ENCODE results near the gene SLC26A6.

The SLC26A6 gene

GRCh38 chr3:48600711-48601621, 34.3 kb downstream of the SLC26A6 start:
- TF ChIP-seq Cebpa-rat (IDR thresholded peaks at IDR 0.05) = no peak

DNA sequence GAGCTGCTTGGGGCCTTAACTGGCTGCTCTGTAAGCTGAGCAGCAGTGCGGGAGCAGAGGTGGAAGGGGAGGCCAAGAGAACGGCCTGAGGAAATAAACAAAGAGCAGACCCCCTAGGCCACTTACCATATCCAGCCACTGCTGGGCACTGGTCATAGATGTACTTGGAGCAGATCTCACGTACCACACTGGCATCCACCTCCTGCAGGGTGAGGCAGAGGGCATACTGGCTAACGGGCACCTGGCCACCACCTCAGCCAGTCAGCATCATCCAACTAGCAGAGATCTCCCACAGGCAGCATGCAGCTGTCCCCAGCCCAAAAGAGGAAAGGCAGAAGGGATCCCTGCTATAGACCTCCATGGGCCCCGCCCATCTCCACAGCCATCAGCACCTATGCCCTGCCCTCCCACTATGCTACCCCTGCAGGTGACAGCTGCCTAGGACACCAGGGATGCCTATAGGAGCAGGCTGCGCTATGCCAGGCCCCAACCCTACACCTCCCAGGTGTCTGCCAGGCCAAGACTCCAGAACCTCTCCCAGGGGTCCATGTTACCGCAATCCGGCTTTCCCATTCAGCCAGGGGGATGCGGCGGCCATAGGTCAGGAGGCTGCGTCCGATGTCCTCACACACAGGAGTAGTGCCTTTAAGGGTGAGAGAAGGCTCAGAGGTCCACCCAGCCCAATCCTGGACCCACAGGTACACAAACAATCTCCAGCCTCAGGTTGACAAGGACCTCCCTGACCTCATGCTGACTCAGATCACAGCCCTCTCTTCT, 35.6 kb downstream of the SLC26A6 start:
- Histone ChIP-seq H3K36me3 (peaks cover 82% of the 10 kb centered on the region), H3K4me2 (peak overlapping the region; percentile 75), H3K9ac (no peak overlapping the region), H3K27ac (peak overlapping the region; percentile 46; the same call in 1 of the 2 replicates), H4K20me1 (peaks cover 80% of the 10 kb centered on the region), H3K4me1 (peaks cover 31% of the 10 kb centered on the region), H3K27me3 (peaks cover 24% of the 10 kb centered on the region), H3K4me3 (no peak overlapping the region), H3K9me3 (no peaks in the 10 kb centered on the region)
- TF ChIP-seq Cebpa-rat (IDR thresholded peaks at IDR 0.05) = no peak

More at GRCh38 chr3:48600711-48601621, 34.3 kb downstream of the SLC26A6 start:
- Histone ChIP-seq H3K4me3 (no peak overlapping the region), H3K27me3 (peaks cover 11% of the 10 kb centered on the region), H3K9me3 (no peaks in the 10 kb centered on the region), H4K20me1 (peaks cover 83% of the 10 kb centered on the region), H3K4me1 (peaks cover 28% of the 10 kb centered on the region), H3K4me2 (no peak overlapping the region), H3K27ac (no peak overlapping the region), H3K36me3 (peaks cover 95% of the 10 kb centered on the region), H3K9ac (no peak overlapping the region)

DNA sequence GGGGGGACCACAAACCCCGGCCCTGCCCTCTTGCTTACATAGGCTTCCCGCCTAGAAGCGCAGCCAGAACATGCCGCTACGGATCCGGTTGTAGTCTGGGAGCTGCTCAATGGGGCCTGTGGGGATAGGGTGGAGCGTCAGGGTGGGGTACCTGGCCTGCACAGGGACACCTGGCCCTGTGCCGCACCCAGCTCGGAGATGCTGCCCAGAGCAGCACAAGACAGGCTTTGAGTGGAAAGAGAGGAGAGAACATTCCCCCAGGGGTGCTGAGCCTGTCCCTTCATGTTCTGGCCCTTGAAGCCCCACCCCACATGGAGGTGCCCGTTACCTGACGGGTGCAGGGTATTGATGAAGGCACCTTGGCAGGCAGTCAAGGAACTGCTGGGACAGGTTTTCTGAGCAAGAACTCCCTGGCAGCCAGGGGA, 36.2 kb downstream of the SLC26A6 start:
- Histone ChIP-seq H3K36me3 (peaks cover 76% of the 10 kb centered on the region), H3K4me1 (peaks cover 31% of the 10 kb centered on the region), H3K9me3 (no peaks in the 10 kb centered on the region), H3K27ac (peak overlapping the region; percentile 46), H4K20me1 (peaks cover 86% of the 10 kb centered on the region), H3K9ac (peak overlapping the region; percentile 58; the same call in 1 of the 2 replicates), H3K4me3 (no peak overlapping the region), H3K4me2 (peak overlapping the region; percentile 75), H3K27me3 (peaks cover 30% of the 10 kb centered on the region)
- no peak for TF ChIP-seq Cebpa-rat (IDR thresholded peaks at IDR 0.05)

DNA sequence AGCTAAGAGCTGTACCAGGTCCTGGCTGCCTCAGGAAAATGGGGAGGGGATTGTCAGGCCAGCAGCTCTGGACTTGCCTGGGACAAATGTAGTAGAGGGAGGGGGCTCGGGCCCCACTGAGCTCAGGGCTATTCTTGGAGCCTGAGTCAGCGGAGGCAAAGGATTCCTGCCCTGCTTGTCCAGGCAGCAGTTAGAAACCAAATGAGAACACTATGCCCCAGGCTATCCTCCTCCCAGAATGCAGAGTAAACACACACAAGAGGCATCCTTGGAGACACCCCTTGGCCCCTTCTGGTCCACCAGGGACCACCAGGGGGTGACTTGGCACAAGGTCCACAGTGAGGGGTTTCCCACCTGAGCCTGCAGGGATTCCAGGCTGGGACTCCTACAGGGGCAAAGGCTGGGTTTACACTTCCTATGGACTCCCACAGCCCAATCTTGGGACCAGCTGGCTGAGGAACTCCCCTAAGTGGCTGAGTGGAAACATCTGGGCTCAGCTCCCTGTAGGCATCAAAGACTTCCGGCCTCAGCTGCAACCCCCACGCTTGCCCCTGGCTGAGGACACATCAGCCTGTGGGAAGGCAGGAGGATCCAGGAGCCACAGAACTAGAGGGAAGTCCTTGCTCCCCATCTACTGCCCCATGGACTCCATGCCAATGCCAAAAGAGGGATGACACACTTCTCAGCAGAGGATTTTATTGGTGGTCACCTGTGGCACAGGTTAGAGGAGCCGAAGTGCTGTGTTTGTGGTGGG, 36.8 kb downstream of the SLC26A6 start:
- Histone ChIP-seq H3K4me3 (no peak overlapping the region), H3K9ac (peak overlapping the region; percentile 58; the same call in 1 of the 2 replicates), H3K4me2 (peak overlapping the region; percentile 75), H4K20me1 (peaks cover 92% of the 10 kb centered on the region), H3K4me1 (peaks cover 31% of the 10 kb centered on the region), H3K27ac (peak overlapping the region; percentile 46), H3K36me3 (peaks cover 70% of the 10 kb centered on the region), H3K27me3 (peaks cover 36% of the 10 kb centered on the region), H3K9me3 (no peaks in the 10 kb centered on the region)
- no peak for TF ChIP-seq Cebpa-rat (IDR thresholded peaks at IDR 0.05)

DNA sequence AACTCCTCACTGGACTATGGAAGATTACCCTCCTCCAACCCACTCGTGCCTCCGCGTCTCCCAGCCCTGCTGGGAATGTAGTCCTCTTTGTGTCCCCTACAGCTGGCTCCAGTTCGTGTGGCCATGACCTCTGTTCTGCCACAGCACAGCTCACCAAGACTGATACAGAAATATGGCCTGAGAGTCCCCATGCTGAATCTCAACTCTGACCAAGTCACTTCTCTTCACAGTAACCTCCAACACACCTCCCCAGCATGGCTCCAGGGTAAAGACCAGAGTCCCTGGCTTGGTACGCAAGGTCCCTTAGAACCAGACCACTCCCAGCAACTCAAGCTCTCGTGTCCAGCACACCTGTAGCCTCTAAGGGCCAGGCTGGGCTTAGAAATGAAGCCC, 37.9 kb downstream of the SLC26A6 start:
- Histone ChIP-seq H3K9ac (no peak overlapping the region), H3K4me2 (no peak overlapping the region), H3K9me3 (no peaks in the 10 kb centered on the region), H3K27me3 (peaks cover 46% of the 10 kb centered on the region), H3K4me1 (peaks cover 31% of the 10 kb centered on the region), H4K20me1 (peaks cover 88% of the 10 kb centered on the region), H3K36me3 (peaks cover 59% of the 10 kb centered on the region), H3K27ac (0 out of 2 replicates have a peak overlapping the region, but pooled peaks have one; percentile 46), H3K4me3 (no peak overlapping the region)
- no peak for TF ChIP-seq Cebpa-rat (IDR thresholded peaks at IDR 0.05)

GRCh38 chr3:48596676-48597407, 38.4 kb downstream of the SLC26A6 start:
- Histone ChIP-seq H3K4me2 (no peak overlapping the region), H3K27ac (no peak overlapping the region), H3K4me3 (no peak overlapping the region), H3K4me1 (peaks cover 31% of the 10 kb centered on the region), H3K27me3 (peaks cover 52% of the 10 kb centered on the region), H3K9me3 (no peaks in the 10 kb centered on the region), H3K9ac (no peak overlapping the region), H3K36me3 (peaks cover 53% of the 10 kb centered on the region), H4K20me1 (peaks cover 84% of the 10 kb centered on the region)
- no peak for TF ChIP-seq Cebpa-rat (IDR thresholded peaks at IDR 0.05)

DNA sequence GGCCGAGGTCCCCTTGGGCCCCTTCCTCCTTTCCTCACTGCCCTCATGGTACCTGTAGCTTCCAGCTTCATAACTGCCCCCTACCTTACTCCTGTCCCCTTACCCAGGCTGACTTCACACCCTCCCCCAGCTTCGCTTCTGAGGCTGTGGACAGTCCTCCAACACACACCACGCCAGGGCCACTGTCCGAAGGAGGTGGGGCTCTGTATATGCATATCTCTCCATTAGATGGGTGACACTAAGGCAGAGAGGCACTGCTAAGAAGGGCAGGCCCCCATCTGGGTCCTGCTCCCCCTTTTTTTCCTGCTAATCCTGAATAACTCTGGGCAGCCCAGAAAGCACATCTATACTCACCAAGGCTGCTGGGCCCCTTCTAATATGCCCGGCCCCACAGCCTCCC, 39.1 kb downstream of the SLC26A6 start:
- no peak overlapping the region for H3K4me2 ChIP-seq
- peaks cover 58% of the 10 kb centered on the region for H3K27me3 ChIP-seq
- peaks cover 46% of the 10 kb centered on the region for H3K36me3 ChIP-seq
- H3K27ac ChIP-seq = no peak overlapping the region
- no peak overlapping the region for H3K9ac ChIP-seq
- no peaks in the 10 kb centered on the region for H3K9me3 ChIP-seq
- H4K20me1 ChIP-seq = peaks cover 77% of the 10 kb centered on the region
- peaks cover 31% of the 10 kb centered on the region for H3K4me1 ChIP-seq
- H3K4me3 ChIP-seq = no peak overlapping the region
- no peak for TF ChIP-seq Cebpa-rat (IDR thresholded peaks at IDR 0.05)

DNA sequence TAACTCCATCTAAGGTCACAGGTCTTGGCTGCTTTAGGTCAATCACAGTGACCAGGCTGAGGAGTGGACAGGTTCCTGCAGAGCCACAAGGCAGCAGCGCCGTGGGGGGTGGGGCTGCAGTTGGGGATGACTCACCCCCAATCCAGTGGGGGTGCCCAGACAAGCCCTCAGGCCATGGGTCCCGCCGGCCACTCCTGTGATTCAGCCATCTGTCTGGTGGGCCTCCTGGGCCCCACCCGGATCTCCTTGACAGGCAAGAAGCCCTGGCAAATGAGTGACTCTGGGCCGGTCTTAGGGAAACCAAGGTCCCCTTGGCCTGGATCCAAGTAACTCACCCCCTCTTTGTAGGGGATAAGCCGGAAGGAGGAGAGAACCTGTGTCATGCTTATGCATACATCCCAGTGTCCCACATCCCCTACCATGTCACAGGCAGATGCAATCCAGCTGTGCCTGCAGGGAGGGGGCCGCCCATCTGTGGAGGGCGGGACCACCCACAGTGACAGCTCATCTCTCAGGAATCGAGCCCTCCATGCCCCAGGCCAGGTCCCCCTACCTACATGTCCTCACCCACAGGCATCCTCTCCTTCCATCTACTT, 39.6 kb downstream of the SLC26A6 start:
- Histone ChIP-seq H3K4me3 (no peak overlapping the region), H3K36me3 (peaks cover 41% of the 10 kb centered on the region), H4K20me1 (peaks cover 72% of the 10 kb centered on the region), H3K9ac (no peak overlapping the region), H3K27ac (no peak overlapping the region), H3K27me3 (peaks cover 58% of the 10 kb centered on the region), H3K9me3 (no peaks in the 10 kb centered on the region), H3K4me1 (peaks cover 31% of the 10 kb centered on the region), H3K4me2 (no peak overlapping the region)
- no peak for TF ChIP-seq Cebpa-rat (IDR thresholded peaks at IDR 0.05)
